Measurements from ENCODE around the gene CTNNA3.

CTNNA3 gene

DNA sequence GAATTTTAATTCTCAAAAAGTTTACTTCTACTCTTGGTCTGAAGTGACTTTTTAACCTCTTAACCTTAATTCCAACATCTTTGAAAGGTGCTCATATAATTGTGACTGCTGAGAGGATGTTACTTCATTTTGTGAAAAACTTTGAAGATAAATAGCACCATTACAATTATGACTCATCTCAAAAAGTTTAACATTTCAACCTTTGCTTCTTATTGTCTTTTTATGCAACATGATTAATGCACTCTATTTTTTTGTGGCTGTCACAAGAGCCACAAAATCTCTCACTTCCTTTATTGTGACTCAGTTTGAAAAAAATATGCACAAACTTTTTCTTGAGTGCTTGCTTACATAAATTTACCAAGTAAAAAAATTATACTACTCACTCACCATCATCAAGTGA lies 387.1 kb downstream of the CTNNA3 start:
- no peak for DNase-seq

DNA sequence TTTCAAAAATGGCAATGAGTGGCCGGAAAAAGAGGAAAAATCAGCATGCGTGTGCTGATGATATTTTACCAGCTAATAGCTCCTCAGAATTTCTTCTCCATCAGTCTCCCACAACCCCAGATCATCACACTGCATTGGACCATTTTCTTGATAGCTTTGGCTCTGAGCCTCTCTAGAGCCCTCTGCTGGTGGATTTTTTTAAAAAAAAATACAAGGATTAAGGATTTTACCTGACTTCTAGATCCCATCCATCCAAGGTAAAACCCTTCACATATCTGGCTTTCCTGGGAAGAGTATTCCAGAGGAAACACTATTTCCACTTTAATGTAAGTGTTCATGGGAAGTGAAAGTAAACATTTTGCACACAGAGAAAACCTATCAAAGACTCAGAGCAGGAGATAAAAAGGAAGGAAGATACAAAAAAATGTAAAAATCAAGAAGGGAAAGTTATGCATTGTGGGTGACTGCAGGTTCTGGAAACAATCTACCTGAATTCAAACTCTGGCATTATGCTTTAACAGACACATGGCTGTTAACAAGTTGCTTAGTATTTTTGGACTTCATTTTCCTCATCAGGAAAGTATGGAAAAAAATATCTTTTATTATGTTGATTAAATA lies 389.3 kb downstream of the CTNNA3 start:
- DNase-seq: no peak

DNA sequence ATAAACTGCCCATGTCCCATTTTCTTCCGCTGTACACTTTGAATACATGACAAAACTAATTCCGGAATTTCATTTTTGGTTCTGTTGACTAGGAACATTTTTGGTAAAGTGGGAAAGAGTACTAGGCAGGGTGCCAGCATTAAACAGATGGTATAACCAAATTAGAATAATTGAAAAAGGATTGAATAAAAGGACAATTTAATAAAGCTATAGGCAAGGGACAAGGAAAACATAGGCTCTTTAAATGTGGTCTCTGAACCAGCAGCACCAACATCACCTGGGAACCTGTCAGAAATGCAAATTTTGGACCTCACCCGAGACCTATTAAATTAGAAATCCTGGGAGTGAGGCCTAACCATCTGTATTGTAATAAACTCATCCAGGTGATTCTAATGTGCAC lies 393.3 kb downstream of the CTNNA3 start:
- no peak for DNase-seq

- no peak for DNase-seq
Measured at GRCh38 chr10:67299761-67300160, 396.2 kb downstream of the CTNNA3 start.

DNA sequence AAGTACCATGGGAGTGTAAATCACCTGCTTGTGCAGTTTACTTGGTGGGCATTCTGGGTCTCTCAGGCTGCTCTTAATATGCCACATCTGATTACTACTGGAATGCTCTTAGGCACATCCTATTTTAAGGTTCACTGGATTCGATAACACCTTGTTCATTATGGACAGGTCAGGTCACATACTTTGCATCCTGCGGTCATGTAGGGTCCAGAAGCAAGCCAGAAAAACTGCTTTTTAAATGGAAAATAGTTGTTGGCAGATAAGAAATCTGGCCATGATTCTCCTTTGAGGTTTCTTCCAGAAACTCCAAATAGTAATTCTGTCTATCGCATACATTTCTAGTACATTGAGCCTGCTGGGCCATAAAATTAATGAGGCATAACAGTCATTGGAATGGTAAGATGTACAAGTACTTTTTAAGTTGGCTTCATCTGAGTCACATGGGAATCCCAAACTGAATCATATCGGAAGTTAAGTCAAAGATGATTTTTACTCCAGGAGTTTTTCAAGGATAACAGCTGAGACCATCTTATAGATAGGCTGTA lies 398.3 kb downstream of the CTNNA3 start:
- DNase-seq: no peak

- no peak for DNase-seq
Measured at GRCh38 chr10:67296926-67297325, 399.1 kb downstream of the CTNNA3 start.

DNA sequence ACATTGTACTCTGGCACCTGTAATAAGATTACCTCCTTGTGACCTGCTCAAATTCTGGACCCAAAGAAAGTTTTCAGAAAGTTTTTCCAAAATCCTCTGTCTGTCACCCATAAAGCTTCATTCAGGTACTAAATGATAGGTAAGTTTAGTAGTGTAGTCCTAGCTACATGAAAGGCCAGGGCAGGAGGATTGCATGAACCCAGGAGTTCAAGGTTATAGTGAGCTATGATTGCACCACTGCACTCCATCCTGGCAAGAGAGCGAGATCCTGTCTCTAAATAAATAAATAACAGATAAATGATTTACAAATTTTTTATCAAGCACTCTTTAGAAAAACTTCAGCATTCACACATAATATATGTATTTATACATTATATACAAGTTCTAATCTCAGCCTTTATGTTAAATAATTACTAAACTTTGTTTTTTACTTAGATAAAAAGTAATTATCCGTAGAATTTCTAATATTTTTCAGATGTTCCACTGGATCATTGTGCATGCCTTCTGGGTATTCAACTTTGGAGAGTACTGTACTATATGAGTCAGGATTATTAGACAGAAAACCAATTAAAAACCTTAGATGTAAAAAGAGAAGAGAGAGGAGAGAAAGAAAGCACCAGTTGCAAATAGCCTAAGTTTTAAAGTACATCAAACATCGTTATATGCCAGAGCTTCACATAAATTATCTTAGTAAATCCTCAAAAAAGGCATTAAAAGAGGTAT lies 407.1 kb downstream of the CTNNA3 start:
- DNase-seq: no peak

DNA sequence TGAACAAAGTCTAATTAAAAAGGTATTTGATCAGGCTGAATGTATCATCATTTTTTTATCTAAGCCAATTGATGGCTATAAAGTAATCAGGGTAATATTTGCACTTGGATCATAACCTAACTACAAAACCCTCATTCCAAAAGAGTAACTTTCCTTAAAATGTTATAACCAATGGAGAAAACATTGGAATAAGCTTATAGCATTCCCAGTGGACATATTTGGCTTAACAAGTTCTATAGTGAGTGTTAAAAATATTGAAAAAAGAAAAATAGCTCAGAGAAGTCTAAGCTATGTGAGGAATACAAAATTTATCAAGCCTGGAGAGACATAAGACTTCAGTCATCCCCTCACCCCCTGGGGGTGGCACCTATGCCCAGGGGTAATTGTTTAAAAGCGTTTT lies 411.4 kb downstream of the CTNNA3 start:
- DNase-seq: no peak

GRCh38 chr10:67282871-67283270 lies 413.1 kb downstream of the CTNNA3 start:
- no peak for DNase-seq

DNA sequence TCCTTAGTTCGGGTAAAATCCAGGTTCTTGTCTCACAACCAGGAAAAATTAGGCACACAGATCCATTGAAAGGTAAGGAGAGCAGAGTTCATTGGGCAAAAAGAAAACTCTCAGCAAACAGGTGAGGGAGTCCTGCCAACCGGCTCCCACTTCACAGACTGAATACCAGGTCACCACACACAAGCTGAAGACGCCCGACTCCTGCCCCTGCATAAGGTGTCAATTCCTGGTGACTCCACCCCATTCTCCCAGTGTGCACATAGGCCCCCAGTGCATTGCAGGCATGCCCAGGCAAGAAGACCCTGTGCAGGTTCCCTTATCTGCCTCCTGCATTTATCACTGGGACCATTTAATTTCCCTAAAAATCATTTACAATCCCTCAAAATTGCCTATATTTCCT lies 415.6 kb downstream of the CTNNA3 start:
- DNase-seq: no peak

- DNase-seq: no peak
Measured at GRCh38 chr10:67277402-67277801, 418.6 kb downstream of the CTNNA3 start.

DNA sequence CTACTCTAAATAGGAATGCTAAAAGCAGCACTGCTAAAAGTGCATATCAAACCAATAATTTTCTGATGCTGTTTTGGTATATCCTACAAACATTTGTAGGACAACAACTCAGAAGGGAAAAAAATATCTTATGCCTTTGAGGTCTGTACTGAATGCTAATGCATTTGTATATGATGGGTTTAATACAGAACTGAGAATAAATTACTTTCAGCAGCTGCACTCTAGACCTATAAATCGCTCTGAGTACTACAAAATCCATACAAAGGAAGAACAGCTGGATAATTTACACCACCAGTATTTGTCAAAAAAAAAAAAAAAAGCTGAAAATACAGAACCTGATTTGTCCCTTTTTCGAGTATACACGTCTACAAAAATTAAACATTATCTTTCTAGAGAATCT lies 426.2 kb downstream of the CTNNA3 start:
- no peak for DNase-seq

GRCh38 chr10:67268146-67268545 lies 427.8 kb downstream of the CTNNA3 start:
- DNase-seq: no peak

DNA sequence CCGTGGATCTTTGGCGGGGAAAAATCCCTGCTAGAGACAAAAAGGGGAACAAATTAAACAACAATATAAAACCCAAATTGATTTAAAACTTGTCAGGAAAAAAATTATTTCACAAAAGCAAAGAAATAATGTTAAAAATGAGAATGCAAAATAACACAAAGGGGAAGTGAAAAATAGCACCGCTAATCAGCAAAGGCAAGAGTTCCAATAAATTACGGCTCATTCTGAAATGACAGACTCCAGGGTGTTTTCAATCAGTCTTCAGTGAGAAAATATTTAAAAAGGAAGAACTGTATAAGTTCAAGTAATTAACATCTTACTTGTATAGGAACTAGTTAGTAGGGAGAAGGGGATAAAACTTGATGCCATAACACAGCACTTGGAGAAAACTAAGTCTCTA lies 433.3 kb downstream of the CTNNA3 start:
- no peak for DNase-seq

DNA sequence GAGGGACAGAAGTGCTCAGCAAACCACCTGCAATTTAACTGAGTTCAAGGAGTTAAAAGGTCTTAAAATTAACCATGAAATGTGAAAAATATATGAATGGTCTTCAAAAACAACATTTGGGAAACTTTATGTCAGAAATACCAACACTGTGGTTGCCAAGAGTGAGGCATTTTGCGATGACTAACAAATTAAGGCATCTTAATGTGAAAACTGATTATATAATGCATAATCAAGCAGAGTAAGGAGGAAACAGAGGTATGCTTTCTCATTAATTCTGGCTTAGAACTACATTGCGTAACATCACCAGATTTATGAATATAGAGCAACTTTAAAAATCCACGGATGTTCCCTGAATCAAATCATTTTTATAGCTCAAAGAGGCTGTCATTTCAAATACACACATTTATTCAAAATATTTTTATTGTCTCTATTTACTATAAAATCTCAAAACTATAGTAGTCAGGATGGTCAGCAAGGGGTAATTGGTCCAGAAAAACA lies 434.6 kb downstream of the CTNNA3 start:
- no peak for DNase-seq

DNA sequence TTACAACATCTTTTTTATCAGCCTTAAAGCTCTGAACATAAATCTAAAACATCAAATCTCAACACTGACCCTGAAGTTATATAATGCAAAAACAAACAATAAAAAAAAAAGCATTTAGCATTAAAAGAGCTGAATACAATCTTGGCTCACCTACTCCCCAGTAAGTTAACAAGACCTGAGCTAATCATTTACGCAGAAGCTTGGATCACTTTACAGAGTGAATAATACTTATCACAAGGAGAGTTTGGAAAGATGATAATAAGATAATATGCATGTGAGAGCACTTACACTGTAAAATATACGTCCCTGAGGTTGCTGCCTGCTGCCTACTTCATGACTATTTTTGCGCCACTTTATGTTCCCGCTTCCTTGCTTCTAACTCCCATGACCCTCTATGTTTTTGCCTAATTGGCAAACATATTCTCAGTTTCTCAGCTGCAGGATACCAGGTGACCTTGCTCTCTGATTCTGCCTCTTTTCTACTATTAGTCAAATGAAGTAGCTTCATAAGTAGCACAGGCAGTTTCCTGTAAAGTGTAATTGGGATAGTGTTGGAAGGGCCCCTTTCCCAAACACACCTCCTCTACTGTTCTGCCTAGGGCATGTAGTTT lies 436.6 kb downstream of the CTNNA3 start:
- no peak for DNase-seq

GRCh38 chr10:67257427-67258144 lies 438.4 kb downstream of the CTNNA3 start:
- no peak for DNase-seq

DNA sequence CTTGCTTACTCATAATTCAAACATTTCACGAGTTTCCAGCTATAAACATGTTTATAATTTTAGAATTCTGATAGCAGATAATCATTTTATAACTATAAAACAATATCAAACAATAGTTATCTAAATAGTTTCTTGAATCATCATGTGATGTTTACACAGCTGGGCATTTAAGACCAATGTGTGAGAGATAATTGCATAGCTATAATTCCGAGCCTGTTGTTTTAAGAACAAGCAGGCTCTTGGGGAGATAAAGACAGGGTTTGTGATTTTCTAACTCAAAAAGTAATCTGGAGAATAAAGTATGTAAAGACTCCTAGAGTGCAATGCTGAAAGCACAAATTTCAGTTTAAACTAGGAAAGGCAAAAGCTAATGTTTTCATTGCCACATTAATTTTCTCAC lies 439.0 kb downstream of the CTNNA3 start:
- peak; percentile 31 for DNase-seq

DNA sequence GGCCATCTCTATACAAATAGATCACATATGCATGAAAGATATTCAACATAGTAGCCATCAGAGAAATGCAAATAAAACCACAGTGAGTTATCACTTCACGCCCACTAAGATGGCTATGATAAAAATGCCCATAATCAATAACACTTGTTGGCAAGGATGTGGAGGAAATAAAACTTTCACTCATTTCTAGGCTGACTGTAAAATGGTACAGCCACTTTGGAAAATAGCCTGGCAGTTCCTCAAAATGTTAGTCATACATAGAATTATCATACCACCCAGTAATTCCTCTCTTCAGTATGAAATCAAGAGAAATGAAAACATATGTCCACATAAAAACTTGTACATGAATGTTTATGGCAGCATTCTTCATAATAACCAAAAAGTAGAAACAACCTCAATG lies 445.3 kb downstream of the CTNNA3 start:
- DNase-seq: no peak

DNA sequence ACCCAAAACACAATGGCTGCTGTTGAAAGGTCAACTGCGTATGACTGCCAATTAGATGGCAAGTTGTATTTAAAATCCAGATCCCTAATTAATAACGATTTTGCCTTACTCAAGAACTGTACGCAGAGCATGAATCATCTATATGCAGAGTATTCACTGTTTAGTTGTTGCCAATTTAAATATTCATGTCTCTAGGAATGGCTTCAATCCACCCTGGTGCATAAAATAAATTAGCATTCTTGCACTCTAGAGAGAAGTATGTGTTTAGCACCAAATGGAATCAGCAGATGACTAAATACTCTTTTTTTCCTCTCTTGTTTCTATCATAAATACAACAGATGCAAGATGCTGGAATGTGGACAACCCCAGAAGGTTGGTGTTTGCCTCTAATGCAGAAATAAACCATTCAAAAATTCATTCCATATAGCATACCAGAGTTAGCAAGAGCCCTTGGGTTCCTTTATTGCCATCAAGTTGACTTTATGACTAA lies 449.9 kb downstream of the CTNNA3 start:
- no peak for DNase-seq

GRCh38 chr10:67242528-67242927 lies 453.5 kb downstream of the CTNNA3 start:
- DNase-seq: no peak

GRCh38 chr10:67241451-67241850 lies 454.5 kb downstream of the CTNNA3 start:
- DNase-seq: no peak

- DNase-seq: no peak
Measured at GRCh38 chr10:67239864-67240497, 456.0 kb downstream of the CTNNA3 start.
